Caco-2 (cell line): ENCODE measurements around the gene CISD2. TPM values are rescaled to one million over a fixed set of nuclear protein-coding genes. Genes with fewer than 3 reads are reported as not detected.

ENCODE experiments used
- BruUV-seq: library from RNA; stranded (reverse); fragments of 400-500 nt; replicated peaks from 2 replicates; lab custom pipeline; 2021; lab: Mats Ljungman, UMichigan
- CTCF ChIA-PET: fragments of 300-600 bp; sonication (Branson Sonifier 250); formaldehyde crosslinking; loops from one replicate; lab custom pipeline; 2022; ENCODE audit warnings: antibody characterized with exemption; lab: Charles Lee
- POLR2A ChIA-PET: fragments of 300-600 bp; sonication (Branson Sonifier 250); formaldehyde crosslinking; loops from one replicate; lab custom pipeline; 2022; ENCODE audit warnings: antibody characterized with exemption; lab: Charles Lee
- DNase-seq, 2 experiments: peaks; one replicate each; pipeline versions ENCODE4 v3.0.0 to v3.0.0-alpha.2; 2020 to 2022
- H3K27me3 ChIP-seq: replicated peaks from 2 replicates; pipeline ENCODE4 v1.6.0; 2011; ENCODE audit warnings: low read length; ENCODE audit not compliant: control insufficient read depth, insufficient read depth
- H3K36me3 ChIP-seq: 2 replicates; pipeline ENCODE4 v1.5.1; 2011; ENCODE audit warnings: low read length; ENCODE audit not compliant: control insufficient read depth, insufficient read depth
- H3K4me1 ChIP-seq: fragments of 250-450 bp; sonication (Bioruptor Pico); 2 replicates; pipeline ENCODE4 v1.5.1; 2020; ENCODE audit warnings: mild to moderate bottlenecking
- H3K4me3 ChIP-seq: 2 replicates; pipeline ENCODE4 v1.5.1; 2011; ENCODE audit warnings: low read depth, mild to moderate bottlenecking, control low read depth, low read length
- H3K9me3 ChIP-seq: fragments of 250-450 bp; sonication (Bioruptor Pico); 2 replicates; pipeline ENCODE4 v1.5.1; 2020; ENCODE audit warnings: mild to moderate bottlenecking, moderate library complexity
- H3K27ac Mint-ChIP-seq: one replicate; pipeline ENCODE4 v1.8.0; 2022; ENCODE audit warnings: mixed read lengths; ENCODE audit not compliant: unreplicated experiment
- H3K27me3 Mint-ChIP-seq: one replicate; pipeline ENCODE4 v1.8.0; 2022; ENCODE audit warnings: mixed read lengths; ENCODE audit not compliant: insufficient read depth, unreplicated experiment
- H3K36me3 Mint-ChIP-seq: one replicate; pipeline ENCODE4 v1.8.0; 2022; ENCODE audit warnings: mild to moderate bottlenecking, mixed read lengths; ENCODE audit not compliant: insufficient read depth, unreplicated experiment
- H3K4me1 Mint-ChIP-seq: one replicate; pipeline ENCODE4 v1.8.0; 2022; ENCODE audit warnings: low read depth, mixed read lengths; ENCODE audit not compliant: unreplicated experiment
- H3K4me3 Mint-ChIP-seq: one replicate; pipeline ENCODE4 v1.8.0; 2022; ENCODE audit warnings: mild to moderate bottlenecking, moderate library complexity, mixed read lengths; ENCODE audit not compliant: unreplicated experiment
- H3K9me3 Mint-ChIP-seq: one replicate; pipeline ENCODE4 v1.8.0; 2022; ENCODE audit warnings: mixed read lengths; ENCODE audit not compliant: unreplicated experiment
- intact Hi-C: fragments of 100-400 bp; cut with micrococcal nuclease; formaldehyde crosslinking; loops from one replicate; pipeline ENCODE4 v1.10.0; 2022; ENCODE audit not compliant: unreplicated experiment
- total RNA-seq: library from RNA; stranded (reverse); gene quantifications from 2 replicates; pipeline ENCODE4 v1.2.3, GENCODE V29; 2022
- TF ChIP-seq, protein P1 (sequence below), 2 experiments: fragments of 200-600 bp in 1 of 2; IDR thresholded peaks; 1 replicate in 1 of 2; 2 replicates in 1 of 2; pipeline versions ENCODE4 v1.5.1 to v1.8.0; 2011 to 2022; ENCODE audit warnings: antibody characterized with exemption in 1 of 2, control low read depth in 1 of 2, inconsistent platforms in 1 of 2, low read depth in 1 of 2, low read length in 1 of 2, mild to moderate bottlenecking in 1 of 2, moderate library complexity in 1 of 2; ENCODE audit not compliant: insufficient read depth in 1 of 2, severe bottlenecking in 1 of 2, unreplicated experiment in 1 of 2

Gene CISD2
- total RNA-seq, 1 experiment from 2014 or later: 54.0 TPM

DNA sequence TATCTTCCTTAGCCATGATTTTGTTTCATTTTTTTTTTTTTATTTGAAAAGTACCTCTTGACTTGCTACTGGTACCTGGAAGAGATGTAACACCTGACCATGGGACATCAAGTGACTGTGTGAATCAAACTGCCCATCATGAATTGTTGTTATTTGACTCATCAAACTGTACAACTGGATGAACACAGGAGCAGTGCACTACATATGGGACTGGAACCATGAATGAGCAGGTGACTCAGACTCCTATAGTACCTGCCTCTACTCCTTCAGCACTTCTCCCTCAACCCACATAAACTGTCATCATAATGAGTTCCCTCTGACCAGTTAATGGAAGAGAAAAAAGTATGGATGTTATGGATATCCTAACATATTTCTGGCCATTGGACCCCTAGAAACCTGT is 25.5 kb upstream of the CISD2 start:
- H3K4me1 Mint-ChIP-seq: no peaks in the 10 kb centered on the region

GRCh38 chr4:102843938-102844337 is 24.9 kb upstream of the CISD2 start:
- DNase-seq: no peak
- TF ChIP-seq, protein P1, sequence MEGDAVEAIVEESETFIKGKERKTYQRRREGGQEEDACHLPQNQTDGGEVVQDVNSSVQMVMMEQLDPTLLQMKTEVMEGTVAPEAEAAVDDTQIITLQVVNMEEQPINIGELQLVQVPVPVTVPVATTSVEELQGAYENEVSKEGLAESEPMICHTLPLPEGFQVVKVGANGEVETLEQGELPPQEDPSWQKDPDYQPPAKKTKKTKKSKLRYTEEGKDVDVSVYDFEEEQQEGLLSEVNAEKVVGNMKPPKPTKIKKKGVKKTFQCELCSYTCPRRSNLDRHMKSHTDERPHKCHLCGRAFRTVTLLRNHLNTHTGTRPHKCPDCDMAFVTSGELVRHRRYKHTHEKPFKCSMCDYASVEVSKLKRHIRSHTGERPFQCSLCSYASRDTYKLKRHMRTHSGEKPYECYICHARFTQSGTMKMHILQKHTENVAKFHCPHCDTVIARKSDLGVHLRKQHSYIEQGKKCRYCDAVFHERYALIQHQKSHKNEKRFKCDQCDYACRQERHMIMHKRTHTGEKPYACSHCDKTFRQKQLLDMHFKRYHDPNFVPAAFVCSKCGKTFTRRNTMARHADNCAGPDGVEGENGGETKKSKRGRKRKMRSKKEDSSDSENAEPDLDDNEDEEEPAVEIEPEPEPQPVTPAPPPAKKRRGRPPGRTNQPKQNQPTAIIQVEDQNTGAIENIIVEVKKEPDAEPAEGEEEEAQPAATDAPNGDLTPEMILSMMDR (IDR thresholded peaks at IDR 0.05; ENCODE audit: insufficient read depth in 1 of 2, low read depth in 1 of 2, low read length in 1 of 2, severe bottlenecking in 1 of 2, unreplicated experiment in 1 of 2): no peak
- ChIA-PET POLR2A (no interaction called here), CTCF (no interaction called here)
- H3K27me3 Mint-ChIP-seq: no peaks in the 10 kb centered on the region
- no peaks in the 10 kb centered on the region for H3K9me3 Mint-ChIP-seq
- intact Hi-C loops: no loop called here
- Histone ChIP-seq H3K36me3 (no peaks in the 10 kb centered on the region), H3K27me3 (no peaks in the 10 kb centered on the region), H3K4me1 (no peaks in the 10 kb centered on the region), H3K4me3 (no peak overlapping the region), H3K9me3 (no peaks in the 10 kb centered on the region)
- H3K27ac Mint-ChIP-seq: no peak overlapping the region
- no peak overlapping the region for H3K4me3 Mint-ChIP-seq
- BruUV-seq: no TSS peak
- no peaks in the 10 kb centered on the region for H3K4me1 Mint-ChIP-seq
- no peaks in the 10 kb centered on the region for H3K36me3 Mint-ChIP-seq

More for the DNA sequence above, 25.5 kb upstream of the CISD2 start:
- BruUV-seq: no TSS peak
- Mint-ChIP-seq H3K9me3 (no peaks in the 10 kb centered on the region), H3K27ac (no peak overlapping the region), H3K36me3 (no peaks in the 10 kb centered on the region), H3K27me3 (no peaks in the 10 kb centered on the region), H3K4me3 (no peak overlapping the region)
- H3K27me3 ChIP-seq: no peaks in the 10 kb centered on the region
- TF ChIP-seq, protein P1 (IDR thresholded peaks at IDR 0.05; ENCODE audit: insufficient read depth in 1 of 2, low read depth in 1 of 2, low read length in 1 of 2, severe bottlenecking in 1 of 2, unreplicated experiment in 1 of 2): no peak
- no peaks in the 10 kb centered on the region for H3K36me3 ChIP-seq
- no peaks in the 10 kb centered on the region for H3K9me3 ChIP-seq
- no peaks in the 10 kb centered on the region for H3K4me1 ChIP-seq
- DNase-seq: no peak
- intact Hi-C loops: no loop called here
- CTCF ChIA-PET: no interaction called here
- no peak overlapping the region for H3K4me3 ChIP-seq
- POLR2A ChIA-PET: no interaction called here

DNA sequence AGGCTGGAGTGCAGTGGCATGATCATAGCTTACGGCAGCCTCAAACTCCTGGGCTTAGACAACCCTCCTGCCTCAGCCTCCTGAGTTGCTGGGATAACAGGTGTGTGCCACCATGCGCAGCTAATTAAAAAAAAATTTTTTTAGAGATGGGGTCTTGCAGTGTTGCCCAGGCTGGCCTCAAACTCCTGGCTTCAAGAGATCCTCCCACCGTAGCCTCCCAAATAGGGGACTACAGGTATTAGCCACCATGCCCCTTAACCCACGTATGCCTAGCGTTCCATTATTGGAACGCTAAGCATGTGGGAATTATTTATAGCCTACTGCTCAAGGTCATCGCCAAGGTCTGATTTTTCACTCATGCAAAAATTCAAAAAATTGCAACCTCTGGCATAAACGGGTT is 21.1 kb upstream of the CISD2 start:
- Mint-ChIP-seq H3K36me3 (no peaks in the 10 kb centered on the region), H3K27me3 (no peaks in the 10 kb centered on the region), H3K4me3 (no peak overlapping the region), H3K27ac (no peak overlapping the region), H3K9me3 (no peaks in the 10 kb centered on the region), H3K4me1 (no peaks in the 10 kb centered on the region)
- intact Hi-C loops: no loop called here
- DNase-seq: no peak
- Histone ChIP-seq H3K4me3 (no peak overlapping the region), H3K36me3 (no peaks in the 10 kb centered on the region), H3K27me3 (no peaks in the 10 kb centered on the region), H3K9me3 (no peaks in the 10 kb centered on the region), H3K4me1 (no peaks in the 10 kb centered on the region)
- TF ChIP-seq, protein P1 (IDR thresholded peaks at IDR 0.05; ENCODE audit: insufficient read depth in 1 of 2, low read depth in 1 of 2, low read length in 1 of 2, severe bottlenecking in 1 of 2, unreplicated experiment in 1 of 2): no peak
- no TSS peak for BruUV-seq
- CTCF ChIA-PET: no interaction called here
- POLR2A ChIA-PET: no interaction called here
